HG03097 (cell line): Measurements from ENCODE around the gene DAB2.

ENCODE experiments used
- ATAC-seq: cut with Tn5 transposase; IDR thresholded peaks from one replicate; pipeline ENCODE4 v1.9.1; 2021; ENCODE audit not compliant: unreplicated experiment, low FRiP score

Gene DAB2

GRCh38 chr5:39424736-39425637, at the start of gene DAB2:
Gene DAB2 (minus strand): TSS chr5:39424980. CDS start chr5:39394320, 30,660 bp downstream.
- ATAC-seq = no peak

- ATAC-seq = no peak
These were observed 48.5 kb upstream of the DAB2 start for GRCh38 chr5:39473156-39473775.

DNA sequence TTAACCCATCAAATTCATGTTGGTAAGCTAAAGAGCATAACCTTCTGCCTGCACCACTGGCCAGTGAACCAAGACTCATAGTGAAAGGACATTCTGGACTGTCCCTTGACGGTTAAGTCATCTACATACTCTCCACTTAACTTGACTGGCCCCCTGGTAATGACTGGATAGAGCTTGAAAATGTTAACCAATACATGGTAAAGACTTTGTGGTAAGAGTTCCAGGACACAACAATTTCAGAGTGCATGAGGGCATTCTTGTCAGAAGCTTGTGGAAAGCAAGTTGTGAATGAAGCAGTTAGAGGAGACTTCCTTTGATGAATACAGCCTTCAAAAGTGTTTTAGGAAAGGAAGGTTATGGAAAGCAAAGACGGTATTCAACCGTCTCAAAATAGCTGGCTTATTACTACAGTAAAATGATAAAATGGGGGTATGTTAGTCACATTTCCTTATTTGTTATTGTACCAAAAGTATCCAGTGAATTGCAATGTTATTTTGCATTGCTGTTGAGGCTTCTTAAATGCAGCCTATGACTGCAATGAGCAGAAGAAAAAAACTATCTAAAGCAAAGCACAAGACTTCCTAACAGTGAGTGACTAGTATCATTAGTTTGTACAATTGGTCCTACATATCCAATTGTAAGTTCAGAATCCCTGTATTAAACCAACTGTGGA, 47.2 kb upstream of the DAB2 start:
- no peak for ATAC-seq

DNA sequence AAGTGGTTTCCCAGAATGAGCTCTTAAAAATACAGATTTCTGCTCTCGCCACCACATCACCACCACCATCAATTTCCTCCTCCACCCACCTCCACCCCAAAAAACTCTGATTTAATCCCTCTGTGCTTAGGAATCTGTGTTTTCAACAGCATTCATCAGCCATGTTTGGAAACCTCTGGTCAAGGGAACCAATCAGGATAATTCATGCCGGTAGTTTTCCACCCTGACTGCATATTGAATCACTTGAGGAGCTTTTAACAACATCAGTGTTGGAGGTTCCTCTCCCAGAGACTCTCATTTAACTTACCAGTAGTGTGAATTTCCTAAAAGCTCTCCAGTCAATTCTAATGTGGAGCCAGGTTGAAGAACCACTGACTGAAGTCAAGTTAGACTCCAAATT, 46.0 kb upstream of the DAB2 start:
- no peak for ATAC-seq

DNA sequence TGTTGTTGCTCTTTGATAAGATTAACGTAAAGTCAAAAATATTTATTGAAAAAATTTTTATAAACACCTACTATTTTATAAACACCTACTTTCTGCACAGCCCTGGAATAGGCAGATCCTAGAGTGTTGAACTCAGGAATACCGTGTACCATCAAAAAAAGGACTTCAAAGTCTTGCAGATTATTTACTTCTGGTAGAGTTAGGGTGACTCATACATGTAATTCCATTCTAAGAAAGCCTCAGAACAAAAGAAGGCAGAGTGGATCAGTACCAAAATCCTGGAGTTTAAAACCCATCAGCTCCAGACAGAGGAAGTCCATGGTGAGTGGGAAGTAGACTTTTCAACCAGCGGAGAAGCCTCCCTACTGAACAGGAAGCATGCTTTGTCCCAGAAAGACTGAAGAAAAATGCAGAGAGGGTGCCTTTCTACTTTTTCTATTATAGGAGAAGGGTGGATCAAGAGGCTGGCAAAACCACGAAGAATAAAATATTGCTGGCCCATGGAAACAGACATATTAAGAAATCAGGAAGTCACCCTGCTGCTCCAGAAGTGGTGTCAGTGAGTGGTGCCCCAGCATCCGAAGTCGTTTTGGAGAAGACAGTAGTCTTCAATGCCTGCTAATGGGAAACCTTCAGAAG, 45.1 kb upstream of the DAB2 start:
- no peak for ATAC-seq

DNA sequence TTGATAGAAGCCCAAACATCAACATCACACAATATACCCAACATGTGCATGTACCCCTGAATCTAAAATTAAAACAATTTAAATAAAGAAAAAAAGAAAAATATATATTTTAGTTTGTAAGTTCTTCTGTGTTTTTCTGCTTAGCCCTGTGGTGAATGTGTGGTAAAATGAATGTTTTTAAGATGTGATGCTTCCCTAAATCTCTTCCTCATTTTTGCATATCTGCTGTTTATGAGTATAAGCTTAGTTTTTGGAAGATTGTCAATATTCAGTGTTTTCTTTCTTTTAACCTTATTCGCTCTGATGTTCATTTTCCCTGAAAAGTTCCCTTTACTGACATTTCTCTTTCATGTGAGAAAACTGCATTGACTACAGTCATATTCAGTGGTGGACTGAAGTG, 44.4 kb upstream of the DAB2 start:
- no peak for ATAC-seq

DNA sequence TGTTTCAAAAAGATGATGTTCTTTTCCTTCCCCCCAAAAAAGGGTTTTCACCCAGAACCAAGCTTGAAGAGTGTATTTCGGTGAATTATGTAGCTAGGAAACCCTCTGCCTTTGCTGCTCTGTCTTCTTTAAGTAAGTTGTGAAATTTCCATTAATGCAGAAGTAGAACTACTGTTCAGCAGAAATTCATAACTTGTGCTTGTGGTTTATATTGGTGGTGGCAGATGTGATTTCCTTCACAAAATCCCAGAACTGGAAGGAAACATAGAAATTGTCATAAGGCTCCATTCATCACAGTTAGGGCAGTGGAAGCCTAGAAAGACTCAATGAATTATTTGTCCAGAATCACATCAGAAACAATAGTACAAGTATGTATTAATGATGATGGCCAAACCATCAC, 42.1 kb upstream of the DAB2 start:
- no peak for ATAC-seq

DNA sequence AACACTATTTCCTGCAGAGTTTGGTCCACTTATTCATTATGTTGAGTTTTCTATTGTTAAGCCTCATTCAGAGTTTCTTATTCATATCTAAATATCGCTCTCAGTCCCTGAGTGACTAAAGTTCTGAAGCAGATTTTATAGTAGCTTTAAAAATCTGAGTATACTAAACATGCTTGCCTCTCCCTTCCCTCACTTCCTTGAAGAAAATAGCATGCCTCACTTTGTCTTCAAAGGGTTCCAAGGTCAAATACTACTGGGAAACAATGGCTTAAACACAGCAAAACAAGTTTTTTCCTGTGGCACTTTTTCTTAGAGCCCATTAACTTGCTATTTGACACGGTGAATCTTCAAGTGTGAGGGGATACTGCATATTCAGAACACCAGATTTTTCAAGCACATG, 41.1 kb upstream of the DAB2 start:
- ATAC-seq = no peak

DNA sequence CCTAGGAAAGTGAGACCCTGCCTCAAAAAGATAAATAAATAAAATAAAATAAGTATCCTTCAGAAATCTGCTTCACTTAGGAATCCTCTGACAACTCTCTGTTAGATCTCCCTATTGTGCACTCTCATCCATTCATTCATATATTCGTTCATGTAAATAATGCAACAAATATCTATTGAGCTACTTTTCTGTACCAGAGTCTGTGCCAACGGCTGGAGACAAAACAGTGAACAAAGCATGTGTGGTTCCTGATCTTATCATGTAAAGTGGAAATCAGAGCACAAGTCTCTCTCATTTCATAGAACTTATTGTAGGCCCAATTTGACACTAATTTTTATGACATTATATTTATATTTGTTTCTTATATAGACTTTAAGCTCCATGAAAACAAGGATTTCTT, 40.3 kb upstream of the DAB2 start:
- no peak for ATAC-seq

DNA sequence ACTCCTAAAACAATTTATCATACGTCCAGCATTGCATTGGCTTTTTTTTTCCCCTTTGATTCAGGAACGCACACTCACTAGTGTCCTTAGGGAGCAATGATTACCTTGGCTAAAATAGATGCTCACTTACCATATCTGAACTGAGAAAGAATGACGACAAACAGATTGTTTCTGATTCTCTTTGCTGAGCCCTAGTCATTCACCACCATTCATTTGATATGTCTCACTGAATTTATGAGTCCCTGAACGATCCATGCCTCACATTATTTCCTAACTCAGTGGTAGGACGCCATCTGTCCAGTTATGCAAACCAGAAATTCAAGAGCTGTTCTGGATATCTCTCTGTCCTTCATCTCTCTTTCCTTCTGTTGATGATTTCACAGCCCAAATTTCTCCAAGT, 39.3 kb upstream of the DAB2 start:
- ATAC-seq = no peak

DNA sequence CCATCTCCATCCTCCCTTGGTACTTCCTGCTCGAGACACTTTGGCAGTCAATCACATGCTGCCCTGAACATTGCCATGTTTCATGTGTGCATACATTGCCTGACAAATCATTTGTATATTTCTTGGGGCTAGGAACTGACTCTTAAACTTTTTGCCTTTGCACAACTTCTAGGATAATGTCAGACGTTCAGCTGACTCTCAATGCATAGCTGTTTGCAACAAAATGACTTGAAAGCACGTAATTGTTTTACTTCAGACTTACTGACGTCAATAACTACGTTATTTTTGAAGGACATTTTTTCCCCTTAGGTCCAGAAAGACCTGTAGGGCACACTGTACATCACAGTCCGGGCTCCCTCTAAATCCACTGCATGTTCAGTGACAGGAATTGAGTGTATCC, 37.4 kb upstream of the DAB2 start:
- ATAC-seq = no peak

DNA sequence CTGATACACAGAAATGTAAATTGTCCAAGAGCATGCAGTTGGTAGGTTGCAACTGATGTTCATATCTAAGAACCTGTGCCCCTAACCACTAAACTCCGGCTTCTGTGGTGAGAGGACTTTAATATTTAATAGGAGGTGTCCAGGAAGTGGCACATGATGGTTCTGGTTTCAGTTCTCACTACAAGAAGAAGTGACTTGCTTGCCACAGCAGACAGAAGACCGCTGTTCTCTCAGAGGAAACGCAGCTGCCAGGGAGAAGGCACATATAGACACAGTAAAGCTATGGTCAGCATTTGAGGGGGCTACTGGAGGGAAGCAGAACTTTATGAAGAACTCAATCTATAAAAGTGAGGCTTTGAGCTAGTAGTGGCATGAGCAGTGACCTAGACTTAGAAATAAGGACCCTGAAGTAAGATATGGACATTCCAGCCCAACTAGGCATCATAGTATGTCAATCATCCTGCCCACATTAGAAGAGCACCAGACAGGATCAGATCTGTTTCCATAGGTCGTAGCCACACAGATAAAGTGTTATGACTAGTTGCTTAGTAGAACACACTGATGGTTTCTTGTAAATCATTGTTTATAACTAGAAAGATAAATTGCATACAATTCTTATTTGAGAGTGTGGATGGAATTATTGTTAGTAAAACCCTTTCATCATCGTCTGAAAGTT, 36.4 kb upstream of the DAB2 start:
- ATAC-seq = peak; percentile 99

DNA sequence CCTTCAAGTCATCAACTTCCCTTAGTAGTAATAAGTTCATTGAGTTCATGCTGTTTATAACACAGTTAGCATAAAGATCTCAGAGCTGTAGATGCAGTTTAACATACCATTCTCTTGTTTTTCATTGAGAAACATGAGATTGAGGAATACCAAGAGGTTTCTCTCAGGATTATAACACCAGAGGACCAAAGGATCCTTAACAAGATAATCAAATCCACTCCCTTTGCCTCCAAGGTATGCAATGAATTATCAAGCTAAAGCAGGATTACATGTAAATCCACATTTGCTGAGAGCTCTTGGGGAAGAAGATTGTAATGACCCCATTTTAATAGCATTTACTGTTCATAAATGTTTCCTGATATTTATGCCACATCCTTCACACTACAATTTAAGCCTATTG, 35.1 kb upstream of the DAB2 start:
- no peak for ATAC-seq

- ATAC-seq = no peak
These were observed 34.3 kb upstream of the DAB2 start for GRCh38 chr5:39459071-39459470.

DNA sequence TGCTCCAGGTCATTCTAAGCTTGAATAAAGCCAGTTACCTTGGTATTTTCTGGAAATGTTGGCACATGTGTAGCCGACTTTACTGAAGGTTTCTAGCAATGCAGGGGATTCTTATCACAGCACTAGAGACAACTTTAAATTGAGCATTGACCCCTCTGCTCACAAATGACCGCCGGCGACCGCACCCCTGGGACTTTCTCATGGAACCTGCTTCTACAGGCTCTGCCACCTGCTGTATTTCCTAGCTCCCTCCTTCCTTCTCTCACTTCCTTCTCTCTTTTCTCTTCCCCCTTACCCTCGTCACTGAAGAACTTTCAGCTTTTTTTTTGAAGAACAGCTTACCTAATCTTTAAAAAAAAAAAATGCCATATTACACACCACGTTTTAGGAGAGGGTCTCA, 30.9 kb upstream of the DAB2 start:
- ATAC-seq = no peak

- ATAC-seq = no peak
These were observed 28.8 kb upstream of the DAB2 start for GRCh38 chr5:39453606-39454005.

DNA sequence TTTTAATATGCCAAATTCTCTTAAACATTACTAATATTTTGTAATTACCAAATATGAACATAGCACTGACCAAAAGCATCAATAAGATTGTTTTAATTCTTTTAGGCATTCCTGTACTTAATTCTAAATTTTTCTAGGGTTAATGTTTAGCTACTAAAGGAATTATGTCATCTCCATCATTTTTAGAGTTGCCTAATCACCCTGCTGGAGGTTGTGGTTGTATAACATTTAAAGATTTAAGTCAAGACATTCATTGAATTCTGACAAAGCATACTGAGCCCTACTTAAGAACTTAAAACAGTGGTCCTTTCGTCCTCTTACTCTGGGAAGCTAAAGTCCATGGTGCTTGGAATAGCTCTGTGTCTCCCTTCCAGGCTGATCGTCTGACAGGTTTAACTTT, 28.1 kb upstream of the DAB2 start:
- no peak for ATAC-seq

GRCh38 chr5:39451276-39451941, 26.6 kb upstream of the DAB2 start:
- ATAC-seq = no peak

DNA sequence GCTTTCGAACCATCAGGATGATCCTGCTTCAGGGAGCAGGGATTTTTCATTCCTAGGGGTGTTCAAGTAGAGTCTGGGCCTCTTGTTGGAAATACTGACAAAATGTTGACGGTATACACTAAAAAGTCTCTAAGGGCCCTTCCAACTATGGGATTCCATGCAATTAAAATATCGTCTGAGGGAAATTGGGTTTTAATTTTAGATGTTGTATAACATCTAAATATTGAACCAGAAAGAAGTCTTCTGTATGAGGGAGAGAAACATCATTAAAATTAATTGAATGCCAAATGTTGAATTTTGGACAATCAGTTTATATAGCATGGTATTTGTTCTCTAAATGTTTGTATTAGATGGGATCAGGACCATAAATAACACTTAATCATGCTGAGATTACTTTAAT, 25.7 kb upstream of the DAB2 start:
- ATAC-seq = no peak

GRCh38 chr5:39449591-39449990, 24.8 kb upstream of the DAB2 start:
- ATAC-seq = no peak
